Ovary (tissue), 3 donors: ENCODE measurements around the gene CCDC138.

Source experiments
- POLR2A ChIP-seq: fragments of 450-650 bp; IDR thresholded peaks from one replicate; pipeline ENCODE4 v1.6.1; 2017; ENCODE audit warnings: antibody characterized with exemption, mild to moderate bottlenecking, moderate library complexity
- TF ChIP-seq, protein P1 (sequence below), 3 donors: fragments of 450-650 bp in 2 of 3; fragments of 200-600 bp in 1 of 3; IDR thresholded peaks; one replicate each; pipeline versions ENCODE4 v1.5.1 to v1.8.0; 2016 to 2022; ENCODE audit warnings: antibody characterized with exemption in 3 of 3, mild to moderate bottlenecking in 1 of 3
- donor health status: DM: no; HTN: no; CAD: no.

DNA sequence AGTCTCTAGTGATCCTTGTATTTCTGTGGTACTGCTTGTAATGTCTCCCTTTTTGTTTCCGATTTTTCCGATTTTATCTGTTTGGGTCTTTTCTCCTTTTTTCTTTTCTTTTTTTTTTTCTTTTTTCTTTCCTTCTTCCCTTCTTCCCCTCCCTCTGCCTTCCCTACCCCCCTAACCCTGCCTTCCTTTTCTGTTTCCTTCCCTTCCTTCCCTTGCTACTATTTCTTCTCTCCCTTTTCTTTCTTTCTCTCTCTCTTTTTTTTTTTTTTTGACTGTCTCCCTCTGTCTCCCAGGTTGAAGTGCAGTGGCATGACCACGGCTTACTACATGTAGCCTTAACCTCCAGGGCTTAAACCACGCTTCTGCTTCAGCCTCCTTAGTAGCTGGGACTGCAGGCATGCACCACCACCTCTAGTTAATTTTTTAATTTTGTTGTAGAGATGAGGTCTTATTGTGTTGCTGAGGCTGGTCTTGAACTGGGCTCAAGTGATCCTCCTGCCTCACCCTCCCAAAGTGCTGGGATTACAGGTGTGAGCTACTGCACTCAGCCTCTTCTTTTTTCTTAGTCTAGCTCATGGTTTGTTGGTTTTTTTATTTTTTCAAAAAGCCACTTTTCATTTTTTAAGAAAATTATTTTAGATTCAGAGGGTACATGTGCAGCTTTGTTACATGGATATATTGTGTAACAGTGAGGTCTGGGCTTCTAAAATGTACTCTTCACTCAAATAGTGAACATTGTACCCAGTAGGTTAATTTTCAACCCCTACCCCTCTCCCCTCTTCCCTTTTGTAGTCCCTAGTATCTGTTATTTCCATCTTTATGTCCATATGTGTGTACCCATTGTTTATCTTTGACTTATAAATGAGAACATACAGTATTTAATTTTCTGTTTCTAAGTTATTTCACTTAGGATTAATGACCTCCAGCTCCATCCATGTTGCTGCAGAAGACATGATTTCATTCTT is 24.7 kb downstream of the CCDC138 start:
- TF ChIP-seq, protein P1, sequence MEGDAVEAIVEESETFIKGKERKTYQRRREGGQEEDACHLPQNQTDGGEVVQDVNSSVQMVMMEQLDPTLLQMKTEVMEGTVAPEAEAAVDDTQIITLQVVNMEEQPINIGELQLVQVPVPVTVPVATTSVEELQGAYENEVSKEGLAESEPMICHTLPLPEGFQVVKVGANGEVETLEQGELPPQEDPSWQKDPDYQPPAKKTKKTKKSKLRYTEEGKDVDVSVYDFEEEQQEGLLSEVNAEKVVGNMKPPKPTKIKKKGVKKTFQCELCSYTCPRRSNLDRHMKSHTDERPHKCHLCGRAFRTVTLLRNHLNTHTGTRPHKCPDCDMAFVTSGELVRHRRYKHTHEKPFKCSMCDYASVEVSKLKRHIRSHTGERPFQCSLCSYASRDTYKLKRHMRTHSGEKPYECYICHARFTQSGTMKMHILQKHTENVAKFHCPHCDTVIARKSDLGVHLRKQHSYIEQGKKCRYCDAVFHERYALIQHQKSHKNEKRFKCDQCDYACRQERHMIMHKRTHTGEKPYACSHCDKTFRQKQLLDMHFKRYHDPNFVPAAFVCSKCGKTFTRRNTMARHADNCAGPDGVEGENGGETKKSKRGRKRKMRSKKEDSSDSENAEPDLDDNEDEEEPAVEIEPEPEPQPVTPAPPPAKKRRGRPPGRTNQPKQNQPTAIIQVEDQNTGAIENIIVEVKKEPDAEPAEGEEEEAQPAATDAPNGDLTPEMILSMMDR (IDR thresholded peaks at IDR 0.05), result no peak
- TF ChIP-seq POLR2A, result no peak
